HepG2 (cell line): ENCODE results near the gene GADD45A. TPM values are rescaled to one million over a fixed set of nuclear protein-coding genes. Genes with fewer than 3 reads are reported as not detected.
A peak's percentile ranks its signal among the peaks of the same experiment; 100 is the strongest.

Experiments
- ARID5B ChIP-seq: IDR thresholded peaks from 2 replicates; pipeline ENCODE4 v1.4.0; 2020; ENCODE audit warnings: mild to moderate bottlenecking, missing genetic modification reagents
- BHLHE40 ChIP-seq: IDR thresholded peaks from 2 replicates; pipeline ENCODE4 v1.6.1; 2011; ENCODE audit warnings: low read length, improper control_type of control experiment
- CREB1 ChIP-seq, 2 experiments: fragments of 450-650 bp in 1 of 2; IDR thresholded peaks; 2 replicates each; pipeline ENCODE4 v1.6.1; 2016 to 2017; ENCODE audit warnings: control low read depth in 1 of 2, mild to moderate bottlenecking in 1 of 2, missing compliant biosample characterization in 1 of 2, missing genetic modification characterization in 1 of 2
- FOSL1 ChIP-seq: sonication (generic); formaldehyde crosslinking; IDR thresholded peaks from 2 replicates; pipeline ENCODE4 v1.9.0; 2021; ENCODE audit warnings: missing genetic modification reagents, borderline replicate concordance
- MEIS2 ChIP-seq: sonication (generic); formaldehyde crosslinking; IDR thresholded peaks from 2 replicates; pipeline ENCODE4 v1.9.0; 2021; ENCODE audit warnings: mild to moderate bottlenecking, missing genetic modification reagents
- MYC ChIP-seq: sonication (generic); formaldehyde crosslinking; IDR thresholded peaks from 2 replicates; pipeline ENCODE4 v1.9.0; 2021; ENCODE audit warnings: missing genetic modification reagents, borderline replicate concordance
- NCOA1 ChIP-seq: sonication (generic); formaldehyde crosslinking; IDR thresholded peaks from 2 replicates; pipeline ENCODE4 v1.9.0; 2021; ENCODE audit warnings: missing genetic modification reagents
- NCOR1 ChIP-seq: fragments of 200-600 bp; sonication (generic); IDR thresholded peaks from 2 replicates; pipeline ENCODE4 v1.7.0; 2017; ENCODE audit warnings: antibody characterized with exemption, low read length, borderline replicate concordance
- NR2F1 ChIP-seq, 2 experiments: fragments of 450-650 bp in 1 of 2; formaldehyde crosslinking in 1 of 2; IDR thresholded peaks; 2 replicates each; pipeline versions ENCODE4 v1.5.0 to v1.6.1; 2016 to 2020; ENCODE audit warnings: mild to moderate bottlenecking in 1 of 2, missing compliant biosample characterization in 1 of 2, missing genetic modification reagents in 1 of 2, moderate library complexity in 1 of 2
- SKIL ChIP-seq: sonication (generic); formaldehyde crosslinking; IDR thresholded peaks from 2 replicates; pipeline ENCODE4 v1.8.0; 2022; ENCODE audit warnings: missing genetic modification reagents, mild to moderate bottlenecking, moderate library complexity, borderline replicate concordance
- SMARCE1 ChIP-seq: fragments of 450-650 bp; IDR thresholded peaks from 2 replicates; pipeline ENCODE4 v1.6.1; 2017; ENCODE audit warnings: borderline replicate concordance
- SOX5 ChIP-seq: IDR thresholded peaks from 2 replicates; pipeline ENCODE4 v1.6.1; 2016; ENCODE audit warnings: borderline replicate concordance
- THAP8 ChIP-seq: sonication (generic); formaldehyde crosslinking; IDR thresholded peaks from 2 replicates; pipeline ENCODE4 v1.5.1; 2020; ENCODE audit warnings: missing genetic modification reagents, mild to moderate bottlenecking, borderline replicate concordance
- ZBTB1 ChIP-seq: sonication (generic); formaldehyde crosslinking; IDR thresholded peaks from 2 replicates; pipeline ENCODE4 v1.4.0; 2020; ENCODE audit warnings: missing genetic modification reagents, borderline replicate concordance
- ZNF792 ChIP-seq: IDR thresholded peaks from 2 replicates; pipeline ENCODE4 v1.6.1; 2016
- polyA plus RNA-seq, 8 experiments: library from polyadenylated mRNA; depleted of rRNA in 3 of 8; stranded (reverse) in 7 of 8; unstranded in 1 of 8; fragments of >200 nt; fragmentation: Illumina TruSeq in 4 of 8; extraction: Trizol in 4 of 8; gene quantifications; 2 replicates each; pipeline versions ENCODE4 v1.2.1 to v1.2.3, GENCODE V29; 2011 to 2016; ENCODE audit warnings: low read depth in 4 of 8, missing spikeins in 1 of 8, mixed read lengths in 1 of 8; ENCODE audit not compliant: insufficient read depth in 1 of 8
- total RNA-seq, 5 experiments: library from RNA; depleted of rRNA; stranded (reverse); fragments of >200 nt; fragmentation: Illumina TruSeq; extraction: Trizol; gene quantifications; 2 replicates each; pipeline ENCODE4 v1.2.3, GENCODE V29; 2016; ENCODE audit warnings: low read depth in 1 of 5
- TF ChIP-seq, protein P1 (sequence below): sonication (generic); formaldehyde crosslinking; IDR thresholded peaks from 2 replicates; pipeline ENCODE4 v1.5.1; 2020; ENCODE audit warnings: mild to moderate bottlenecking, missing genetic modification reagents, borderline replicate concordance
- TF ChIP-seq, protein P2 (sequence below): sonication (generic); formaldehyde crosslinking; IDR thresholded peaks from 2 replicates; pipeline ENCODE4 v1.4.0; 2020; ENCODE audit warnings: missing genetic modification reagents, mild to moderate bottlenecking, borderline replicate concordance

Gene GADD45A
- total and polyA plus RNA-seq, 2 of the 13 experiments (the other 11 are each of a cell fraction or from before 2014, with no cell fraction given), result 33.2 to 46.2 TPM

DNA sequence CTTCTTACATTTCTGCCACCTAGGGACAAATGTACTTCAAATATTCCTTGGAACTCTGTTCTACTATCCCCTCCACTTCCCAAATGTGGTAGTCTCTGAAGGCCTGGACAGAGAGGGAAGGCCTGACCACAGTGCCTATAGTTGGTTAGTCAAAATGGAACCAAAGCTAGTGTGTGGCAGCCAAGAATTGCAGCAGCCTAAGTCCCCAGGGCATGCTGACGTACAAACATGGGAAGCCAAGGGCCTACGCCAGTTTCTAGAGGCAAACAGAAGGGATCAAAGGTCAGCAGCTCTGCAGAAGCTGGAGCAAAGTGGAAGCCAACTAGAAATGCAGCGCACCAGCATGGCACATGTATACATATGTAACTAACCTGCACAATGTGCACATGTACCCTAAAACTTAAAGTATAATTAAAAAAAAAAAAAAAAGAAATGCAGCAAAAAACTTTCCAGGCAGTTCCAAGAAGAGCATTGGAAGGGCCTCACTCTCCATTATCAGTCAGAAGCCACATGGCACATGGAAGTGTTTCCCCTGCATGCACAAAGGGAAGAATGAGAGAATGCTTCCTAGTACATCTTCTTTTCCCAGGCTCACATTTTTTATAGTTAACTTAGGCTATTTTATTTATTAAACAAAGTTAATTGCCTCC, 39.4 kb upstream of the GADD45A start (continued):
- TF ChIP-seq SKIL (no peak), ARID5B (CRISPR knock-in tag) (peak; percentile 58), BHLHE40 (no peak), SOX5 (CRISPR knock-in tag) (peak; percentile 45; the same call in 1 of the 2 replicates), ZBTB1 (CRISPR knock-in tag) (no peak), NCOA1 (CRISPR knock-in tag) (no peak), NR2F1 (CRISPR knock-in tag; IDR thresholded peaks at IDR 0.05) (peak; percentile 73 to 85), THAP8 (no peak), NCOR1 (0 out of 2 replicates have a peak, but pooled peaks have one; percentile 42), ZNF792 (CRISPR knock-in tag) (0 out of 2 replicates have a peak, but pooled peaks have one; percentile 28), CREB1 (IDR thresholded peaks at IDR 0.05) (0 out of 2 replicates have a peak, but pooled peaks have one; percentile 24), CREB1 (CRISPR knock-in tag; IDR thresholded peaks at IDR 0.05) (peak; percentile 71; the same call in 1 of the 2 replicates), MYC (CRISPR knock-in tag) (peak; percentile 25; the same call in 1 of the 2 replicates), MEIS2 (CRISPR knock-in tag) (no peak), FOSL1 (CRISPR knock-in tag) (no peak), SMARCE1 (no peak)
- TF ChIP-seq, protein P1, sequence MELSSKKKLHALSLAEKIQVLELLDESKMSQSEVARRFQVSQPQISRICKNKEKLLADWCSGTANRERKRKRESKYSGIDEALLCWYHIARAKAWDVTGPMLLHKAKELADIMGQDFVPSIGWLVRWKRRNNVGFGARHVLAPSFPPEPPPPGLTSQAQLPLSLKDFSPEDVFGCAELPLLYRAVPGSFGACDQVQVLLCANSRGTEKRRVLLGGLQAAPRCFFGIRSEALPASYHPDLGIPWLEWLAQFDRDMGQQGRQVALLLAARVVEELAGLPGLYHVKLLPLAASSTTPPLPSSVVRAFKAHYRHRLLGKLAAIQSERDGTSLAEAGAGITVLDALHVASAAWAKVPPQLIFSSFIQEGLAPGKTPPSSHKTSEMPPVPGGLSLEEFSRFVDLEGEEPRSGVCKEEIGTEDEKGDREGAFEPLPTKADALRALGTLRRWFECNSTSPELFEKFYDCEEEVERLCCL (CRISPR knock-in tag), result no peak
- TF ChIP-seq, protein P2, sequence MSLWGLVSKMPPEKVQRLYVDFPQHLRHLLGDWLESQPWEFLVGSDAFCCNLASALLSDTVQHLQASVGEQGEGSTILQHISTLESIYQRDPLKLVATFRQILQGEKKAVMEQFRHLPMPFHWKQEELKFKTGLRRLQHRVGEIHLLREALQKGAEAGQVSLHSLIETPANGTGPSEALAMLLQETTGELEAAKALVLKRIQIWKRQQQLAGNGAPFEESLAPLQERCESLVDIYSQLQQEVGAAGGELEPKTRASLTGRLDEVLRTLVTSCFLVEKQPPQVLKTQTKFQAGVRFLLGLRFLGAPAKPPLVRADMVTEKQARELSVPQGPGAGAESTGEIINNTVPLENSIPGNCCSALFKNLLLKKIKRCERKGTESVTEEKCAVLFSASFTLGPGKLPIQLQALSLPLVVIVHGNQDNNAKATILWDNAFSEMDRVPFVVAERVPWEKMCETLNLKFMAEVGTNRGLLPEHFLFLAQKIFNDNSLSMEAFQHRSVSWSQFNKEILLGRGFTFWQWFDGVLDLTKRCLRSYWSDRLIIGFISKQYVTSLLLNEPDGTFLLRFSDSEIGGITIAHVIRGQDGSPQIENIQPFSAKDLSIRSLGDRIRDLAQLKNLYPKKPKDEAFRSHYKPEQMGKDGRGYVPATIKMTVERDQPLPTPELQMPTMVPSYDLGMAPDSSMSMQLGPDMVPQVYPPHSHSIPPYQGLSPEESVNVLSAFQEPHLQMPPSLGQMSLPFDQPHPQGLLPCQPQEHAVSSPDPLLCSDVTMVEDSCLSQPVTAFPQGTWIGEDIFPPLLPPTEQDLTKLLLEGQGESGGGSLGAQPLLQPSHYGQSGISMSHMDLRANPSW, result no peak
